HL-60 (cell line): ENCODE measurements around the gene XRCC3.

ENCODE experiments used
- GABPA ChIP-seq: IDR thresholded peaks from 2 replicates; pipeline ENCODE4 v1.6.1; 2012; ENCODE audit warnings: low read depth
- POLR2AphosphoS5 ChIP-seq: IDR thresholded peaks from 2 replicates; pipeline ENCODE4 v1.6.1; 2012; ENCODE audit warnings: low read depth
- REST ChIP-seq: IDR thresholded peaks from 2 replicates; pipeline ENCODE4 v1.6.1; 2012; ENCODE audit warnings: low read depth; ENCODE audit not compliant: insufficient replicate concordance
- SPI1 ChIP-seq: IDR thresholded peaks from 2 replicates; pipeline ENCODE4 v1.6.1; 2012; ENCODE audit warnings: low read depth, mild to moderate bottlenecking, borderline replicate concordance
- TF ChIP-seq, protein P1 (sequence below): IDR thresholded peaks from one replicate; pipeline ENCODE4 v1.5.1; 2011; ENCODE audit warnings: low read length, control low read depth, inconsistent platforms; ENCODE audit not compliant: insufficient read depth

DNA sequence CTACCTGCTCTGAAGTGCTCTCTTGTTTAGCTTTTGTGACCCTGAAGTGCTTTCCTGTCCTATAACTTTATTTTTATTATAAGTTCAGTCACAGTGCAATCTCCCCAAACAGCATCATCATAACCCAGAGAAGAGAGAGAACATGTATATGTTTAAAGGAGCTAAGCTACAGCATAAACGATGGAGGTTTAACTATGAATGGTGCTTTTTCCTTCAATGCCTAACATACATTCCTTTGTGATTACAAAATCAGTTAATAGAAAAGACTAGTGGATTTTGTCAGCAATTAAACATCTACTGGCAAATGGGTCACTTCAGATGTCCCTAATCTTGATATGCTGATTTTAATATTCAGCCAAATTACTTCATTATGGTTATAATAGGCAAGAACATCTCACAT, 46.8 kb upstream of the XRCC3 start:
- TF ChIP-seq, protein P1, sequence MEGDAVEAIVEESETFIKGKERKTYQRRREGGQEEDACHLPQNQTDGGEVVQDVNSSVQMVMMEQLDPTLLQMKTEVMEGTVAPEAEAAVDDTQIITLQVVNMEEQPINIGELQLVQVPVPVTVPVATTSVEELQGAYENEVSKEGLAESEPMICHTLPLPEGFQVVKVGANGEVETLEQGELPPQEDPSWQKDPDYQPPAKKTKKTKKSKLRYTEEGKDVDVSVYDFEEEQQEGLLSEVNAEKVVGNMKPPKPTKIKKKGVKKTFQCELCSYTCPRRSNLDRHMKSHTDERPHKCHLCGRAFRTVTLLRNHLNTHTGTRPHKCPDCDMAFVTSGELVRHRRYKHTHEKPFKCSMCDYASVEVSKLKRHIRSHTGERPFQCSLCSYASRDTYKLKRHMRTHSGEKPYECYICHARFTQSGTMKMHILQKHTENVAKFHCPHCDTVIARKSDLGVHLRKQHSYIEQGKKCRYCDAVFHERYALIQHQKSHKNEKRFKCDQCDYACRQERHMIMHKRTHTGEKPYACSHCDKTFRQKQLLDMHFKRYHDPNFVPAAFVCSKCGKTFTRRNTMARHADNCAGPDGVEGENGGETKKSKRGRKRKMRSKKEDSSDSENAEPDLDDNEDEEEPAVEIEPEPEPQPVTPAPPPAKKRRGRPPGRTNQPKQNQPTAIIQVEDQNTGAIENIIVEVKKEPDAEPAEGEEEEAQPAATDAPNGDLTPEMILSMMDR, result no peak
- TF ChIP-seq POLR2AphosphoS5, result no peak
- no peak for TF ChIP-seq GABPA
- no peak for TF ChIP-seq REST
- TF ChIP-seq SPI1, result no peak
